HL-60 (cell line): ENCODE data around the gene HACD2.

ENCODE experiments used
- CTCF ChIP-seq: IDR thresholded peaks from one replicate; pipeline ENCODE4 v1.5.1; 2011; ENCODE audit warnings: low read length, control low read depth, inconsistent platforms; ENCODE audit not compliant: insufficient read depth
- GABPA ChIP-seq: IDR thresholded peaks from 2 replicates; pipeline ENCODE4 v1.6.1; 2012; ENCODE audit warnings: low read depth
- POLR2AphosphoS5 ChIP-seq: IDR thresholded peaks from 2 replicates; pipeline ENCODE4 v1.6.1; 2012; ENCODE audit warnings: low read depth
- REST ChIP-seq: IDR thresholded peaks from 2 replicates; pipeline ENCODE4 v1.6.1; 2012; ENCODE audit warnings: low read depth; ENCODE audit not compliant: insufficient replicate concordance

DNA sequence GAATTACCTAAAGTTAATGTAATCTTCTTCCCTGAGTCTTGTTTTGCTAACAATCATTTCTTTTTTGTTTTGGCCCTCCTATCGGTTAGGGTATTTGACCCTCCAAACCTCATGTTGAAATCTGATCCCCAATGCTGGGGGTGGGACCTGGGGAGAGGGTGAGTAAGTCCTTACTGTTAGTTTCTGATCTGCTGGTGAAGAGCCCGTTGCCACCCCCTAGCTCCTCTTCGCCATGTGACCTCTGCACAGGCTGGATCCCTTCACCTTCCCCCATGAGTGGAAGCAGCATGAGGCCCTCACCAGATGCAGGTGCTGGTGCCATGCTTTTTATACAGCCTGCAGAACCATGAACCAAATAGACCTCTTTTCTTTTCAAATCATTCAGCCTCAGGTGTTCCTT is 73.1 kb downstream of the HACD2 start:
- TF ChIP-seq REST (no peak), CTCF (no peak), GABPA (no peak), POLR2AphosphoS5 (no peak)
